Naive thymus-derived CD8-positive, alpha-beta T cell (primary cell): ENCODE data around the gene IQCF5. TPM values are rescaled to one million over a fixed set of nuclear protein-coding genes. Genes with fewer than 3 reads are reported as not detected.
"Not testable (repeated sequence)": the region's sequence is repeated elsewhere in the genome, so short reads cannot be mapped to it uniquely, and the experiment has no call there.

ENCODE experiments used
- ATAC-seq, 2 donors: fragments of 150-1000 bp; cut with Tn5 transposase in 1 of 2; sonication (Bioruptor Pico), chemical (Tn5 transposase) in 1 of 2; 1 replicate in 1 of 2; 2 replicates in 1 of 2; pipeline ENCODE4 v1.10.0; 2021; ENCODE audit warnings: mild to moderate bottlenecking in 2 of 2, moderate library complexity in 2 of 2
- POLR2A ChIA-PET: fragments of 350-600 bp; sonication (Branson Sonifier 250); formaldehyde crosslinking; loops from one replicate; lab custom pipeline; 2021; ENCODE audit warnings: antibody characterized with exemption; lab: Charles Lee
- DNase-seq, 10 donors: peaks; one replicate each; pipeline versions ENCODE4 v3.0.0 to v3.0.0-alpha.2; 2020 to 2022
- H3K27ac Mint-ChIP-seq, 10 donors: one replicate each; pipeline ENCODE4 v1.8.0; 2020 to 2022; ENCODE audit warnings: mild to moderate bottlenecking in 10 of 10, mixed read lengths in 10 of 10, moderate library complexity in 4 of 10, inconsistent platforms in 1 of 10
- H3K27me3 Mint-ChIP-seq, 5 donors: one replicate each; pipeline ENCODE4 v1.8.0; 2021 to 2022; ENCODE audit warnings: mixed read lengths in 5 of 5
- H3K36me3 Mint-ChIP-seq, 3 donors: one replicate each; pipeline ENCODE4 v1.8.0; 2020 to 2022; ENCODE audit warnings: mixed read lengths in 3 of 3, mild to moderate bottlenecking in 2 of 3, inconsistent platforms in 1 of 3
- H3K4me1 Mint-ChIP-seq, 4 donors: one replicate each; pipeline ENCODE4 v1.8.0; 2021 to 2022; ENCODE audit warnings: mixed read lengths in 4 of 4
- H3K4me3 Mint-ChIP-seq, 10 donors: one replicate each; pipeline ENCODE4 v1.8.0; 2020 to 2022; ENCODE audit warnings: mild to moderate bottlenecking in 10 of 10, mixed read lengths in 10 of 10, moderate library complexity in 6 of 10, inconsistent platforms in 1 of 10
- H3K9me3 Mint-ChIP-seq, 9 donors: one replicate each; pipeline ENCODE4 v1.8.0; 2020 to 2022; ENCODE audit warnings: mixed read lengths in 9 of 9, mild to moderate bottlenecking in 3 of 9, inconsistent platforms in 1 of 9, moderate library complexity in 1 of 9
- polyA plus RNA-seq, 3 donors: library from polyadenylated mRNA; unstranded; fragments of 300-500 nt; fragmentation: Illumina TruSeq; gene quantifications; one replicate each; pipeline ENCODE4 v1.2.3, GENCODE V29; 2021
- total RNA-seq, 8 experiments: library from RNA in 2 of 8; stranded (reverse) in 2 of 8; gene quantifications; one replicate each; pipeline ENCODE4 v1.2.3 and lab custom pipeline; 2021 to 2026

The IQCF5 gene
- total and polyA plus RNA-seq, 5 experiments from 2014 or later: not detected

DNA sequence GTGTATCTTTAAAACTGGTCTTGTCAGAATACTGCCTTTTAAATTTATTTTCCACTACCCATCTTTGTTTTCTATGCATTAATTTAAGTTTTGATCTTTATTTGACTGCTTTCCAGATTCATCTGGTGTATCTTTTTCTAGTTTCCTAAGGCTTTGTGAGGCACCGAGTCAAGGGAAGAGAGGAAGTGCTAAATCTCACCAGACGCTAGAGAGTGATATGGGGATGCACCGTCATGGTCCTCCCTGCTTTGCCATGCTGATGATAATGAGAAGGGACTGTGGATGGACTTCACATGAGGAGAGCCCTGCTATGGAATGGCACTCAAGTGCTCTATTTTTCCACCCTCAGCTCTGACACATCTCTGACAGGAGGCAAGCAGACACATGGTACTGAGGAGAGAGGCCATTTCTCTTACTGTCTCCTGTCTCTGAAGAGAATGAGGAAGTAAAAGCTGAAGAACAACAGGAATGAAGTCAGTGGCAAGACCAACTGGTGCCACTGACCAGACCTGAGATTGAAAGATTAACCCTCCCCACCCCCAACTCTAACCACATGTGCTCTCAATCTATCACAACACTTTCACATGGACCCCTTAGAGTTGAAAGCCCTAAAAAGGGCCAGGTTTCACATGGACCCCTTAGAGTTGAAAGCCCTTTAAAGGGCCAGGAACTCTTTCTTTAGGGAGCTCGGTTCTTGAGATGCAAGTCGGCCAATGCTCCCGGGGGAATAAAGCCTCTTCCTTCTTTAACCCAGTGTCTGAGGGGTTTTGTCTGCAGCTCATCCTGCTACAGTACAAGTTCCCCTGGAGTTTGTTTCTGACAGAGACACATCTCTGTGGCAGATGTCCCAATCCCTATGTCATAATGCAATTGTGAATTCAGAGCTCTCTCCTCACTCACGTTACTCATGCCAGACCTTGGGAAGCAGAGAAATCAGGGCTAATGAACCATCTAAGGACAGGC, 14.4 kb downstream of the IQCF5 start, which contains the start of gene IQCF2:
TSS of gene IQCF2 (plus strand) at position 913 of the 963 bp plus-strand sequence. CDS start 52 bp downstream, outside the sequence.
- peaks cover 0 to 5% (median 2%) of the 10 kb centered on the region in 4 donors for H3K4me1 Mint-ChIP-seq
- H3K4me3 Mint-ChIP-seq: no peak within 1 kb of the TSS
- POLR2A ChIA-PET: no interaction called here
- H3K9me3 Mint-ChIP-seq: peaks cover 0 to 9% (median 0%) of the 10 kb centered on the region in 9 donors
- H3K27ac Mint-ChIP-seq: no peak within 1 kb of the TSS
- H3K36me3 Mint-ChIP-seq: peaks cover 0 to 7% (median 0%) of the 10 kb centered on the region in 3 donors
- DNase-seq (no peak), ATAC-seq (no peak)
- peaks cover 3 to 19% (median 12%) of the 10 kb centered on the region in 5 donors for H3K27me3 Mint-ChIP-seq

DNA sequence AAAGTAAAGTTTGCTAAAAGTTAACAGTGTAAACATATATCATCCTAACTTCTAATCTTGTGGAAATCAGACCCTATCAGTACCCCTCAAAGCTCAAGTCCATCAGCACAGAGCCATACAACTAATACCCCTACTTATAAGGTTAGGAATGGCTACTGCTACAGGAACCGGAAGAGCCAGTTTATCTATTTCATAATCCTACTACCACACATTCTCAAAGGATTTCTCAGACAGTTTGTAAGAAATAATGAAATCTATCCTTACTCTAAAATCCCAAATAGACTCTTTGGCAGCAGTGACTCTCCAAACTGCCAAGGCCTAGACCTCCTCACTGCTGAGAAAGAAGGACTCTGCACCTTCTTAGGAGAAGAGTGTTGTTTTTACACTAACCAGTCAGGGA, 20.0 kb downstream of the IQCF5 start:
- H3K4me1 Mint-ChIP-seq, H3K27ac Mint-ChIP-seq, DNase-seq, H3K4me3 Mint-ChIP-seq, POLR2A ChIA-PET, ATAC-seq: not testable (repeated sequence)
- peaks cover 5 to 33% (median 15%) of the 10 kb centered on the region in 5 donors for H3K27me3 Mint-ChIP-seq
- H3K9me3 Mint-ChIP-seq: peaks cover 0 to 16% (median 0%) of the 10 kb centered on the region in 9 donors
- peaks cover 0 to 13% (median 0%) of the 10 kb centered on the region in 3 donors for H3K36me3 Mint-ChIP-seq

DNA sequence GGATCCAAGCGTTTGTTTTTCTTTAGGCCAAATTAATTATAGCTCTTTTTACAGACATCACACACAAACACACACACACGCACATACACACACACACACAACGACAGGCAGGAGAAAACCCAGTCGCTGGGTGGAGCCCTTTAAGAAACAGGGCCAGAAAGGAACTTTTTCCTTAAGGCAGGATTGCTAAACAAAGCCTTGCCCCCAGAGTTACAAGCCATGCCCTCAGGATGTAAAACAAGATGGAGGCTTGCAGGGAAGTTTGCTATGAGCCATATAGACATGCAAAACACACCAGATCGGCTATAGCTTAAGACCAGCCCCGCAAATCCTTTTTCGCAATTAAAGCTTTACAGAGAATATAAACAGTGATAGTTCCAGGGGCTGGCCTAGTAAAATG, 30.3 kb downstream of the IQCF5 start:
- no peak for ATAC-seq
- Mint-ChIP-seq H3K27me3 (peaks cover 16 to 53% (median 23%) of the 10 kb centered on the region in 5 donors), H3K4me3 (no peak overlapping the region), H3K27ac (no peak overlapping the region), H3K4me1 (no peaks in the 10 kb centered on the region), H3K36me3 (peaks cover 0 to 14% (median 8%) of the 10 kb centered on the region in 3 donors), H3K9me3 (peaks cover 6 to 39% (median 24%) of the 10 kb centered on the region in 9 donors)
- POLR2A ChIA-PET: no interaction called here
- no peak for DNase-seq

DNA sequence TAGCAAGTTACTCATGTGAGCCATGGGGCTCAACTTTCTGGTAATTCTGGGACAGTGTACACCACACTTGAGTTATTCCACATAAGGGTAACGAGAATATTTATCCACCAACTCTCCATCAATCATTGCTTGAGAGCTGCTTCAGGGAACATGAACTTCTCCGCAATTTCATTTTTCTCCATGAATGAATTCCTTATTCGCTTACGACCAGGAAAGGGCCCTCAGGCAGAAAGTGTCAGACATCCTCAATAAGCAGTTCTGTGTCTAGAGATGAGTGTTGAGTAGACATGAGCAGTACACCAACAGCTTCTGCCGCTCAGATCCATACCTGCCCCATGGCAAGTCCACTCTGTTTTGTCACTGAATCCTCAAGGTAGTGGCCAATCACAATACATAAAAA, 38.8 kb downstream of the IQCF5 start:
- no peaks in the 10 kb centered on the region for H3K4me1 Mint-ChIP-seq
- POLR2A ChIA-PET: no interaction called here
- peaks cover 8 to 45% (median 21%) of the 10 kb centered on the region in 5 donors for H3K27me3 Mint-ChIP-seq
- DNase-seq: no peak
- H3K27ac Mint-ChIP-seq: no peak overlapping the region
- no peak for ATAC-seq
- peaks cover 0 to 6% (median 0%) of the 10 kb centered on the region in 3 donors for H3K36me3 Mint-ChIP-seq
- no peak overlapping the region for H3K4me3 Mint-ChIP-seq
- peaks cover 0 to 18% (median 3%) of the 10 kb centered on the region in 9 donors for H3K9me3 Mint-ChIP-seq

DNA sequence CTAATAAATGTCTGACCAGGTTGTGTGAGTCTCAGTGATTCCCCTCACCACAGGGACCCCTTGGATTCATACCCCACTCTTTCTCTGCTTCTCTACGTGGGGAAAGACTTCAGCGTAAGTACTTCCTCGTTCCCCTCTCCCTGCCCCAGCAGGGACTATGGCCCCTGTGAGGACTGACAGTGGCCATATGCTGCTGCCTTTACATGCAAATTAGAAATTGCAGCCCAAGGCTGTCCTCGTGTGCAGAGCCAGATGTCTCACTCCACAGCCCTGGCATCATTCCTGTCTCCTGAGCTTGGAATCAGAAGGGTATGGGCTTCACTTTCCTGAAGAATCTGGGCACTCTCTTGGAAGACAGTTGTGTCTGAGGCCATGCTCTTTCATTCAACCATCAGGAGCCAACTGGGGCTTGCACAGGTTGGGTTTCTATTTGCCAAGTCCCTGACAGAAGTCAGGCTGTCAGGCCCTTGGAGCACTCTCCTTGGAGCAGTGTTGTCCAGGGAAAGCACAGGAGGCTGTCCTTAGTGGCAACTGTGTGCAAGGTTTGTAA, 44.5 kb downstream of the IQCF5 start:
- no peak for DNase-seq
- Mint-ChIP-seq H3K36me3 (peaks cover 0 to 34% (median 12%) of the 10 kb centered on the region in 3 donors), H3K4me1 (no peaks in the 10 kb centered on the region), H3K27ac (no peak overlapping the region), H3K9me3 (peaks cover 10 to 47% (median 29%) of the 10 kb centered on the region in 9 donors), H3K4me3 (no peak overlapping the region), H3K27me3 (peaks cover 9 to 29% (median 15%) of the 10 kb centered on the region in 5 donors)
- ATAC-seq: no peak
- POLR2A ChIA-PET: no interaction called here

DNA sequence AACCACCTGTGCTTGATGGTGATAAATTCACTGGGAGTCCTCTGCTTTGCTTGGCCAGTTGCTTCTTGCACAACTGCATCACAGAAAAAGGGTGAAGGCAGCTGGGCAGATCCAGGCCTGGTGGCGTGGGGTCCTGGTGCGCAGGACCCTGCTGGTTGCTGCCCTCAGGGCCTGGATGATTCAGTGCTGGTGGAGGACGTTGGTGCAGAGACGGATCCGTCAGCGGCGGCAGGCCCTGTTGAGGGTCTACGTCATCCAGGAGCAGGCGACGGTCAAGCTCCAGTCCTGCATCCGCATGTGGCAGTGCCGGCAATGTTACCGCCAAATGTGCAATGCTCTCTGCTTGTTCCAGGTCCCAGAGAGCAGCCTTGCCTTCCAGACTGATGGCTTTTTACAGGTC, 45.1 kb downstream of the IQCF5 start:
- Mint-ChIP-seq H3K36me3 (peaks cover 0 to 34% (median 12%) of the 10 kb centered on the region in 3 donors), H3K27me3 (peaks cover 9 to 29% (median 16%) of the 10 kb centered on the region in 5 donors)

DNA sequence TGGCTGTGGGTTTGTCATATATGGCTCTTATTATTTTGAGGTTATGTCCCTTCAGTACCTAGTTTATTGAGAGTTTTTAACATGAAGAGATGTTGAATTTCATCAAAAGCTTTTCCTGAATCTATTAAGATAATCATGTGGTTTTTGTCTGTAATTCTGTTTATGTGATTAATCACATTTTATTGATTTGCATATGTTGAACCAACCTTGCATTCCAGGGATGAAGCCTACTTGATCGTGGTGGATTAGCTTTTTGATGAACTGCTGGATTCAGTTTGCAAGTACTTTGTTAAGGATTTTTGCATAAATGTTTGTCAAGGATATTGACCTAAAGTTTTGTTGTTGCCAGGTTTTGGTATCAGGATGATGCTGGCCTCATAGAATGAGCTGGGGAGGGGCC, 47.1 kb downstream of the IQCF5 start:
- POLR2A ChIA-PET: no interaction called here
- H3K4me3 Mint-ChIP-seq: no peak overlapping the region
- ATAC-seq: no peak
- peaks cover 0 to 40% (median 22%) of the 10 kb centered on the region in 9 donors for H3K9me3 Mint-ChIP-seq
- peaks cover 0 to 29% (median 12%) of the 10 kb centered on the region in 3 donors for H3K36me3 Mint-ChIP-seq
- H3K27me3 Mint-ChIP-seq: peaks cover 0 to 17% (median 12%) of the 10 kb centered on the region in 5 donors
- no peak for DNase-seq
- H3K4me1 Mint-ChIP-seq: peaks cover under 1 to 5% (median 3%) of the 10 kb centered on the region in 4 donors
- no peak overlapping the region for H3K27ac Mint-ChIP-seq

More for the DNA sequence above, 45.1 kb downstream of the IQCF5 start:
- no peak for ATAC-seq
- Mint-ChIP-seq H3K4me3 (no peak overlapping the region), H3K4me1 (no peaks in the 10 kb centered on the region), H3K9me3 (peaks cover 10 to 47% (median 29%) of the 10 kb centered on the region in 9 donors), H3K27ac (no peak overlapping the region)
- POLR2A ChIA-PET: no interaction called here
- no peak for DNase-seq

Other genes with a start within 250 kb of the IQCF5 start
- 10 to 100 TPM; 37.4 to 39.7 TPM for gene TEX264, start 204.3 kb downstream of the IQCF5 start, total RNA-seq
- gene TEX264, start 204.3 kb downstream of the IQCF5 start, polyA plus RNA-seq: 10 to 100 TPM; 84.5 to 95.7 (median 85.3) TPM
- gene GRM2, start 168.5 kb downstream of the IQCF5 start, total RNA-seq: 1 to 10 TPM; 2.9 to 5.0 TPM
- gene GRM2, start 168.5 kb downstream of the IQCF5 start, polyA plus RNA-seq: under 1 TPM in 1 of 3 donors, not detected in 2; 0.09 TPM
- not detected for gene IQCF6, start 96.4 kb downstream of the IQCF5 start, total RNA-seq
- not detected for gene IQCF6, start 96.4 kb downstream of the IQCF5 start, polyA plus RNA-seq
- not detected for gene IQCF2, start 14.0 kb downstream of the IQCF5 start, total RNA-seq
- not detected for gene IQCF2, start 14.0 kb downstream of the IQCF5 start, polyA plus RNA-seq
- gene IQCF1, start 27.8 kb upstream of the IQCF5 start, total RNA-seq: not detected
- not detected for gene IQCF1, start 27.8 kb upstream of the IQCF5 start, polyA plus RNA-seq
- 10 to 100 TPM; 15.9 to 16.5 TPM for gene RRP9, start 66.3 kb upstream of the IQCF5 start, total RNA-seq
- 10 to 100 TPM; 18.1 to 29.6 (median 19.6) TPM for gene RRP9, start 66.3 kb upstream of the IQCF5 start, polyA plus RNA-seq
- 10 to 100 TPM in 1 of 2 experiments, 1 to 10 TPM in 1; 9.7 to 11.7 TPM for gene PARP3, start 66.8 kb upstream of the IQCF5 start, total RNA-seq
- gene PARP3, start 66.8 kb upstream of the IQCF5 start, polyA plus RNA-seq: 1 to 10 TPM; 4.6 to 9.0 (median 5.5) TPM
- not detected for gene GPR62, start 79.8 kb upstream of the IQCF5 start, total RNA-seq
- not detected for gene GPR62, start 79.8 kb upstream of the IQCF5 start, polyA plus RNA-seq
- 1 to 10 TPM; 8.3 to 9.4 TPM for gene PCBP4, start 91.9 kb upstream of the IQCF5 start, total RNA-seq
- gene PCBP4, start 91.9 kb upstream of the IQCF5 start, polyA plus RNA-seq: 10 to 100 TPM in 1 of 3 donors, 1 to 10 TPM in 2; 2.4 to 10.9 (median 5.3) TPM
- 10 to 100 TPM; 56.4 to 60.4 TPM for gene ABHD14B, start 98.4 kb upstream of the IQCF5 start, total RNA-seq
- gene ABHD14B, start 98.4 kb upstream of the IQCF5 start, polyA plus RNA-seq: 10 to 100 TPM; 69.3 to 84.6 (median 73.2) TPM
- 10 to 100 TPM; 17.7 to 22.1 TPM for gene ABHD14A, start 99.5 kb upstream of the IQCF5 start, total RNA-seq
- 100 to 1,000 TPM in 1 of 3 donors, 10 to 100 TPM in 2; 94.6 to 100 (median 94.9) TPM for gene ABHD14A, start 99.5 kb upstream of the IQCF5 start, polyA plus RNA-seq
- 10 to 100 TPM; 14.1 to 15.8 TPM for gene ACY1, start 107.9 kb upstream of the IQCF5 start, total RNA-seq
- 10 to 100 TPM; 18.5 to 28.5 (median 18.6) TPM for gene ACY1, start 107.9 kb upstream of the IQCF5 start, polyA plus RNA-seq
- gene RPL29, start 120.3 kb upstream of the IQCF5 start, total RNA-seq: 1,000 to 10,000 TPM; 1,232 to 1,277 TPM
- 1,000 to 10,000 TPM; 1,632 to 1,741 (median 1,693) TPM for gene RPL29, start 120.3 kb upstream of the IQCF5 start, polyA plus RNA-seq
- 10 to 100 TPM; 28.6 to 29.0 TPM for gene DUSP7, start 181.0 kb upstream of the IQCF5 start, total RNA-seq
- 1 to 10 TPM; 1.8 to 4.6 (median 2.2) TPM for gene DUSP7, start 181.0 kb upstream of the IQCF5 start, polyA plus RNA-seq